Lung (tissue), 5 donors: Measurements from ENCODE around the gene CGN. TPM values are rescaled to one million over a fixed set of nuclear protein-coding genes. Genes with fewer than 3 reads are reported as not detected.

Source experiments
- polyA plus RNA-seq, 2 donors: library from polyadenylated mRNA; stranded (reverse); fragments of 200-250 nt; gene quantifications; one replicate each; pipeline ENCODE4 v1.2.1, GENCODE V29; 2013
- small RNA-seq: library from RNA; depleted of rRNA; stranded (forward); fragments of <200 nt; gene quantifications from one replicate; pipeline ENCODE3, GENCODE V24; 2014; ENCODE audit warnings: low replicate concordance
- total RNA-seq, 2 donors: library from RNA; depleted of rRNA in 1 of 2; stranded (reverse); fragments of >200 nt in 1 of 2; gene quantifications; one replicate each; pipeline ENCODE4 v1.2.1, GENCODE V29; 2014 to 2021
- donor health status: Bipolar disorder and iron deficiency.
- donor health status: healthy.
- donor health status: DM: yes; HTN: yes; CAD: no.

Gene CGN
- total and polyA plus RNA-seq, 4 donors: 23.4 to 74.9 (median 36.8) TPM

Small RNA genes within 50 kb of the gene (small RNA-seq; reads per million reads assigned to genes)
- not detected for gene MIR554
- not detected for gene RF00405

Other genes starting within 250 kb of the CGN start
- 10 to 100 TPM; 14.0 to 31.2 TPM for gene ZNF687, start 229.1 kb upstream of the CGN start, total RNA-seq
- 10 to 100 TPM in 1 of 2 donors, 1 to 10 TPM in 1; 9.6 to 13.7 TPM for gene ZNF687, start 229.1 kb upstream of the CGN start, polyA plus RNA-seq
- 10 to 100 TPM; 48.3 to 65.2 TPM for gene PI4KB, start 184.0 kb upstream of the CGN start, total RNA-seq
- 10 to 100 TPM; 25.0 to 42.3 TPM for gene PI4KB, start 184.0 kb upstream of the CGN start, polyA plus RNA-seq
- gene RFX5, start 164.1 kb upstream of the CGN start, total RNA-seq: 10 to 100 TPM; 40.2 to 40.3 TPM
- gene RFX5, start 164.1 kb upstream of the CGN start, polyA plus RNA-seq: 10 to 100 TPM; 16.6 to 29.0 TPM
- gene SELENBP1, start 138.7 kb upstream of the CGN start, total RNA-seq: 100 to 1,000 TPM; 195 to 282 TPM
- gene SELENBP1, start 138.7 kb upstream of the CGN start, polyA plus RNA-seq: 100 to 1,000 TPM in 1 of 2 donors, 10 to 100 TPM in 1; 84.1 to 177 TPM
- gene PSMB4, start 111.8 kb upstream of the CGN start, total RNA-seq: 100 to 1,000 TPM; 123 to 247 TPM
- 100 to 1,000 TPM; 373 to 452 TPM for gene PSMB4, start 111.8 kb upstream of the CGN start, polyA plus RNA-seq
- 100 to 1,000 TPM in 1 of 2 donors, 10 to 100 TPM in 1; 59.7 to 131 TPM for gene POGZ, start 51.9 kb upstream of the CGN start, total RNA-seq
- gene POGZ, start 51.9 kb upstream of the CGN start, polyA plus RNA-seq: 10 to 100 TPM; 12.6 to 23.4 TPM
- 10 to 100 TPM in 1 of 2 donors, 1 to 10 TPM in 1; 9.2 to 13.9 TPM for gene TUFT1, start 28.9 kb downstream of the CGN start, total RNA-seq
- gene TUFT1, start 28.9 kb downstream of the CGN start, polyA plus RNA-seq: 1 to 10 TPM; 5.6 to 6.2 TPM
- gene SNX27, start 100.7 kb downstream of the CGN start, total RNA-seq: 10 to 100 TPM; 40.6 to 63.7 TPM
- gene SNX27, start 100.7 kb downstream of the CGN start, polyA plus RNA-seq: 10 to 100 TPM; 12.1 to 12.3 TPM
- gene CELF3, start 205.4 kb downstream of the CGN start, total RNA-seq: under 1 TPM; 0.09 to 0.31 TPM
- under 1 TPM; 0.06 to 0.11 TPM for gene CELF3, start 205.4 kb downstream of the CGN start, polyA plus RNA-seq
- 10 to 100 TPM in 1 of 2 donors, 1 to 10 TPM in 1; 8.8 to 17.1 TPM for gene RIIAD1, start 210.1 kb downstream of the CGN start, total RNA-seq
- 1 to 10 TPM; 8.6 to 9.3 TPM for gene RIIAD1, start 210.1 kb downstream of the CGN start, polyA plus RNA-seq